ENCODE measurements around the gene VSX1.

- TF ChIP-seq CTCF (IDR thresholded peaks at IDR 0.05) (no peak), EZH2 (IDR thresholded peaks at IDR 0.05; ENCODE audit: borderline replicate concordance, insufficient read depth, low read depth, low read length, poor library complexity, severe bottlenecking) (no peak)
Observed at GRCh38 chr20:25044660-25045342, 37.1 kb downstream of the VSX1 start.

All from B cell (primary cell).